GM18868 (cell line): ENCODE results near the gene PXK.
"Not testable (repeated sequence)": the region's sequence is repeated elsewhere in the genome, so short reads cannot be mapped to it uniquely, and the experiment has no call there.

Source experiments
- ATAC-seq: cut with Tn5 transposase; IDR thresholded peaks from one replicate; pipeline ENCODE4 v1.9.1; 2021; ENCODE audit warnings: mild to moderate bottlenecking, moderate library complexity; ENCODE audit not compliant: unreplicated experiment

The PXK gene

GRCh38 chr3:58414538-58415197 lies 82.0 kb downstream of the PXK start:
- ATAC-seq = peak; percentile 52

- no peak for ATAC-seq
Measured at GRCh38 chr3:58416191-58416590, 83.5 kb downstream of the PXK start.

- no peak for ATAC-seq
Measured at GRCh38 chr3:58417075-58417474, 84.4 kb downstream of the PXK start.

- ATAC-seq = no peak
Measured at GRCh38 chr3:58418227-58418626, 85.5 kb downstream of the PXK start.

- ATAC-seq = peak; percentile 83
Measured at GRCh38 chr3:58419780-58420507, 87.3 kb downstream of the PXK start.

- ATAC-seq = peak; percentile 27
Measured at GRCh38 chr3:58421004-58421403, 88.3 kb downstream of the PXK start.

- ATAC-seq = no peak
Measured at GRCh38 chr3:58422756-58423325, 90.1 kb downstream of the PXK start.

- ATAC-seq = no peak
Measured at GRCh38 chr3:58424613-58425012, 91.9 kb downstream of the PXK start.

- no peak for ATAC-seq
Measured at GRCh38 chr3:58425782-58426181, 93.1 kb downstream of the PXK start.

GRCh38 chr3:58427661-58428361 lies 95.1 kb downstream of the PXK start:
- ATAC-seq = no peak

- ATAC-seq = peak; percentile 28
Measured at GRCh38 chr3:58429657-58430056, 97.0 kb downstream of the PXK start.

GRCh38 chr3:58432905-58433304 lies 100.2 kb downstream of the PXK start:
- ATAC-seq = no peak

- ATAC-seq = peak; percentile 94
Measured at GRCh38 chr3:58433400-58434167, 100.9 kb downstream of the PXK start, which contains the start of gene PDHB. TSS of gene PDHB (minus strand) at chr3:58433832. CDS start at chr3:58433809, 23 bp downstream.

GRCh38 chr3:58434168-58434504 lies 101.4 kb downstream of the PXK start:
- no peak for ATAC-seq

- no peak for ATAC-seq
Measured at GRCh38 chr3:58434511-58434910, 101.8 kb downstream of the PXK start.

GRCh38 chr3:58434990-58435389 lies 102.3 kb downstream of the PXK start:
- ATAC-seq = no peak

- not testable (repeated sequence) for ATAC-seq
Measured at GRCh38 chr3:58437276-58437675, 104.6 kb downstream of the PXK start.

- ATAC-seq = not testable (repeated sequence)
Measured at GRCh38 chr3:58440996-58441355, 108.3 kb downstream of the PXK start.

- no peak for ATAC-seq
Measured at GRCh38 chr3:58441514-58442450, 109.1 kb downstream of the PXK start.

GRCh38 chr3:58452176-58452575 lies 119.5 kb downstream of the PXK start:
- ATAC-seq = no peak
